WTC11 (cell line): ENCODE measurements around the gene CRYZ. TPM values are rescaled to one million over a fixed set of nuclear protein-coding genes. Genes with fewer than 3 reads are reported as not detected.
A peak's percentile ranks its signal among the peaks of the same experiment; 100 is the strongest.

ENCODE experiments used
- ATAC-seq: fragments of 200-7000 bp; cut with Tn5 transposase; 2 replicates; pipeline ENCODE4 v1.10.0; 2021; ENCODE audit warnings: mild to moderate bottlenecking, moderate library complexity
- CTCF ChIA-PET: fragments of 300-600 bp; sonication (Branson Sonifier 250); formaldehyde crosslinking; loops from one replicate; lab custom pipeline; 2021; ENCODE audit warnings: antibody characterized with exemption; lab: Charles Lee
- POLR2A ChIA-PET: fragments of 350-600 bp; sonication (Branson Sonifier 250); formaldehyde crosslinking; loops from one replicate; lab custom pipeline; 2021; ENCODE audit warnings: antibody characterized with exemption; lab: Charles Lee
- DNase-seq: peaks from one replicate; pipeline ENCODE4 v3.0.0; 2021; ENCODE audit warnings: low spot score
- H3K27ac Mint-ChIP-seq: 2 replicates; pipeline ENCODE4 v1.8.0; 2021; ENCODE audit warnings: mixed read lengths
- H3K27me3 Mint-ChIP-seq: 2 replicates; pipeline ENCODE4 v1.8.0; 2021; ENCODE audit warnings: low read depth, mild to moderate bottlenecking, moderate library complexity, mixed read lengths
- H3K36me3 Mint-ChIP-seq: 2 replicates; pipeline ENCODE4 v1.8.0; 2021; ENCODE audit warnings: mixed read lengths
- H3K4me1 Mint-ChIP-seq: 2 replicates; pipeline ENCODE4 v1.8.0; 2022; ENCODE audit warnings: mixed read lengths
- H3K4me3 Mint-ChIP-seq: 2 replicates; pipeline ENCODE4 v1.8.0; 2021; ENCODE audit warnings: mild to moderate bottlenecking, moderate library complexity, mixed read lengths
- H3K9me3 Mint-ChIP-seq: 2 replicates; pipeline ENCODE4 v1.8.0; 2021; ENCODE audit warnings: mixed read lengths
- E2F1 ChIP-seq: sonication (generic); formaldehyde crosslinking; IDR thresholded peaks from 2 replicates; pipeline ENCODE4 v1.8.0; 2022; ENCODE audit warnings: mild to moderate bottlenecking, missing genetic modification reagents
- EMX1 ChIP-seq: fragments of 250-450 bp; sonication (Bioruptor Pico); IDR thresholded peaks from 2 replicates; pipeline ENCODE4 v1.8.0; 2021; ENCODE audit warnings: mild to moderate bottlenecking
- ETV6 ChIP-seq: sonication (generic); formaldehyde crosslinking; IDR thresholded peaks from 2 replicates; pipeline ENCODE4 v1.8.1; 2022; ENCODE audit warnings: mild to moderate bottlenecking, missing genetic modification reagents
- FOXP4 ChIP-seq: sonication (generic); formaldehyde crosslinking; IDR thresholded peaks from 2 replicates; pipeline ENCODE4 v1.8.0; 2022; ENCODE audit warnings: mild to moderate bottlenecking, missing genetic modification reagents
- IRF2 ChIP-seq: sonication (generic); formaldehyde crosslinking; IDR thresholded peaks from 2 replicates; pipeline ENCODE4 v1.8.0; 2022; ENCODE audit warnings: low read depth, missing genetic modification reagents, borderline replicate concordance
- JAZF1 ChIP-seq: fragments of 250-450 bp; sonication (Bioruptor Pico); IDR thresholded peaks from 2 replicates; pipeline ENCODE4 v1.9.0; 2021; ENCODE audit warnings: moderate library complexity, mild to moderate bottlenecking, inconsistent platforms
- KAT7 ChIP-seq: sonication (generic); formaldehyde crosslinking; IDR thresholded peaks from 2 replicates; pipeline ENCODE4 v1.8.1; 2023; ENCODE audit warnings: missing genetic modification reagents, mild to moderate bottlenecking, borderline replicate concordance
- NFATC4 ChIP-seq: fragments of 250-450 bp; sonication (Bioruptor Pico); IDR thresholded peaks from 2 replicates; pipeline ENCODE4 v1.9.0; 2021; ENCODE audit warnings: mild to moderate bottlenecking
- NFE2L1 ChIP-seq: sonication (generic); formaldehyde crosslinking; IDR thresholded peaks from 2 replicates; pipeline ENCODE4 v1.8.1; 2023; ENCODE audit warnings: missing genetic modification reagents
- NR1H2 ChIP-seq: sonication (generic); formaldehyde crosslinking; IDR thresholded peaks from 2 replicates; pipeline ENCODE4 v1.9.0; 2021; ENCODE audit warnings: mild to moderate bottlenecking, moderate library complexity, missing genetic modification reagents
- NR3C1 ChIP-seq: sonication (generic); formaldehyde crosslinking; conservative IDR thresholded peaks from 2 replicates; pipeline ENCODE4 v1.8.1; 2023; ENCODE audit warnings: low read depth, mild to moderate bottlenecking, missing genetic modification reagents
- OVOL2 ChIP-seq: fragments of 250-450 bp; sonication (Bioruptor Pico); IDR thresholded peaks from 2 replicates; pipeline ENCODE4 v1.9.0; 2021; ENCODE audit warnings: mild to moderate bottlenecking, borderline replicate concordance
- PRRX2 ChIP-seq: fragments of 250-450 bp; sonication (Bioruptor Pico); IDR thresholded peaks from 2 replicates; pipeline ENCODE4 v1.8.0; 2021; ENCODE audit warnings: mild to moderate bottlenecking
- SMAD4 ChIP-seq: sonication (generic); formaldehyde crosslinking; IDR thresholded peaks from 2 replicates; pipeline ENCODE4 v1.8.0; 2022; ENCODE audit warnings: mild to moderate bottlenecking, missing genetic modification reagents
- TP53 ChIP-seq: sonication (generic); formaldehyde crosslinking; IDR thresholded peaks from 2 replicates; pipeline ENCODE4 v1.8.1; 2023; ENCODE audit warnings: mild to moderate bottlenecking, missing genetic modification reagents
- USF2 ChIP-seq: sonication (generic); formaldehyde crosslinking; IDR thresholded peaks from 2 replicates; pipeline ENCODE4 v1.8.1; 2023; ENCODE audit warnings: mild to moderate bottlenecking, missing genetic modification reagents, moderate library complexity
- ZBTB21 ChIP-seq: sonication (generic); formaldehyde crosslinking; IDR thresholded peaks from 2 replicates; pipeline ENCODE4 v1.8.1; 2023; ENCODE audit warnings: mild to moderate bottlenecking, missing genetic modification reagents, borderline replicate concordance
- ZBTB43 ChIP-seq: sonication (generic); formaldehyde crosslinking; IDR thresholded peaks from 2 replicates; pipeline ENCODE4 v1.8.1; 2023; ENCODE audit warnings: mild to moderate bottlenecking, missing genetic modification reagents
- ZNF232 ChIP-seq: sonication (generic); formaldehyde crosslinking; IDR thresholded peaks from 2 replicates; pipeline ENCODE4 v1.8.0; 2022; ENCODE audit warnings: mild to moderate bottlenecking, missing genetic modification reagents
- ZNF396 ChIP-seq: fragments of 250-450 bp; sonication (Bioruptor Pico); IDR thresholded peaks from 2 replicates; pipeline ENCODE4 v1.8.0; 2021; ENCODE audit warnings: mild to moderate bottlenecking, moderate library complexity, borderline replicate concordance
- ZNF423 ChIP-seq: fragments of 250-450 bp; sonication (Bioruptor Pico); IDR thresholded peaks from 2 replicates; pipeline ENCODE4 v2.1.2; 2022; ENCODE audit warnings: mild to moderate bottlenecking, moderate library complexity
- ZNF532 ChIP-seq: fragments of 250-450 bp; sonication (Bioruptor Pico); IDR thresholded peaks from 2 replicates; pipeline ENCODE4 v1.9.0; 2021; ENCODE audit warnings: mild to moderate bottlenecking, borderline replicate concordance
- total RNA-seq: library from RNA; stranded (reverse); gene quantifications from 3 replicates; pipeline ENCODE4 v1.2.3, GENCODE V29; 2021

CRYZ gene
- total RNA-seq, 1 experiment from 2014 or later, result 42.2 TPM

- POLR2A ChIA-PET, result no interaction called here
- no peak for DNase-seq
- TF ChIP-seq ZNF396 (CRISPR knock-in tag) (no peak), ZBTB43 (no peak), SMAD4 (CRISPR knock-in tag) (no peak), NR1H2 (CRISPR knock-in tag) (no peak), OVOL2 (CRISPR knock-in tag) (no peak), TP53 (CRISPR knock-in tag) (no peak), E2F1 (CRISPR knock-in tag) (no peak), ZNF532 (no peak), IRF2 (CRISPR knock-in tag) (no peak), USF2 (CRISPR knock-in tag) (no peak), JAZF1 (CRISPR knock-in tag) (no peak), NR3C1 (CRISPR knock-in tag) (no peak), ZNF423 (CRISPR knock-in tag) (no peak), NFATC4 (no peak), ETV6 (CRISPR knock-in tag) (no peak), EMX1 (no peak)
- TF ChIP-seq, all 79 proteins: peak for 0
Measured at GRCh38 chr1:74677926-74678325, 54.9 kb downstream of the CRYZ start.

GRCh38 chr1:74674278-74675048, 58.4 kb downstream of the CRYZ start:
- peak overlapping the region; percentile 65 for H3K4me3 Mint-ChIP-seq
- no peak overlapping the region for H3K27ac Mint-ChIP-seq
- peaks cover 11% of the 10 kb centered on the region for H3K36me3 Mint-ChIP-seq
- ChIA-PET POLR2A (interaction anchor here (0.8 kb wide), 1 partner anchor 172 kb away, joined by 3 read pairs; no protein-coding TSS in a partner anchor), CTCF (interaction anchor here (0.5 to 3.2 kb wide), 7 partner anchors 11 to 560 kb away, joined by 3 to 31 read pairs (median 4); partner anchors contain the start of genes CRYZ and TYW3)
- peaks cover 32% of the 10 kb centered on the region for H3K27me3 Mint-ChIP-seq
- H3K4me1 Mint-ChIP-seq, result peaks cover 21% of the 10 kb centered on the region
- H3K9me3 Mint-ChIP-seq, result peaks cover 13% of the 10 kb centered on the region
- DNase-seq (peak; percentile 17), ATAC-seq (peak; percentile 72)
- no peak for TF ChIP-seq NFE2L1 (CRISPR knock-in tag)
- no peak for TF ChIP-seq ZNF232
- TF ChIP-seq FOXP4, result no peak
- no peak for TF ChIP-seq E2F1 (CRISPR knock-in tag)
- no peak for TF ChIP-seq ZBTB21 (CRISPR knock-in tag)
- no peak for TF ChIP-seq ZBTB43
- TF ChIP-seq KAT7, result no peak
- TF ChIP-seq NR1H2 (CRISPR knock-in tag), result no peak
- TF ChIP-seq ETV6 (CRISPR knock-in tag), result no peak
- TF ChIP-seq ZNF396 (CRISPR knock-in tag), result no peak
- TF ChIP-seq PRRX2 (CRISPR knock-in tag), result no peak

More at GRCh38 chr1:74677926-74678325, 54.9 kb downstream of the CRYZ start:
- Mint-ChIP-seq H3K4me1 (peaks cover 18% of the 10 kb centered on the region), H3K36me3 (no peaks in the 10 kb centered on the region), H3K4me3 (no peak overlapping the region), H3K9me3 (no peaks in the 10 kb centered on the region), H3K27ac (no peak overlapping the region), H3K27me3 (peaks cover 16% of the 10 kb centered on the region)
- CTCF ChIA-PET, result interaction anchor here (1.2 kb wide), 1 partner anchor 12 kb away, joined by 3 read pairs; no protein-coding TSS in a partner anchor
- ATAC-seq, result no peak
